Psoas muscle (tissue), 8 donors: ENCODE data around the gene PEX11A. TPM values are rescaled to one million over a fixed set of nuclear protein-coding genes. Genes with fewer than 3 reads are reported as not detected.

Experiments
- ATAC-seq, 4 donors: fragments of 200-7000 bp; cut with Tn5 transposase; one replicate each; pipeline ENCODE4 v1.9.1; 2020; ENCODE audit warnings: moderate library complexity in 3 of 4, mild to moderate bottlenecking in 2 of 4
- DNase-seq, 2 donors: peaks; one replicate each; pipeline ENCODE4 v3.0.0-alpha.2; 2020
- H3K27ac ChIP-seq: fragments of 200-600 bp; one replicate; pipeline ENCODE4 v1.8.0; 2022
- H3K27me3 ChIP-seq, 3 donors: fragments of 200-600 bp in 1 of 3; one replicate each; pipeline versions ENCODE4 v1.6.1 to v1.8.0; 2013 to 2022; ENCODE audit warnings: low read length in 2 of 3, mild to moderate bottlenecking in 2 of 3, moderate library complexity in 1 of 3; ENCODE audit not compliant: insufficient read depth in 3 of 3
- H3K36me3 ChIP-seq, 2 donors: fragments of 200-600 bp in 1 of 2; one replicate each; pipeline versions ENCODE4 v1.6.1 to v1.8.0; 2013 to 2022; ENCODE audit warnings: low read depth in 1 of 2, mild to moderate bottlenecking in 1 of 2, moderate library complexity in 1 of 2; ENCODE audit not compliant: insufficient read depth in 1 of 2
- H3K4me1 ChIP-seq: fragments of 200-600 bp; one replicate; pipeline ENCODE4 v1.8.0; 2022
- H3K4me3 ChIP-seq: fragments of 200-600 bp; one replicate; pipeline ENCODE4 v1.8.0; 2022; ENCODE audit warnings: mild to moderate bottlenecking
- H3K9me3 ChIP-seq: fragments of 200-600 bp; one replicate; pipeline ENCODE4 v1.8.0; 2022
- CTCF ChIP-seq: fragments of 200-600 bp; IDR thresholded peaks from one replicate; pipeline ENCODE4 v1.8.0; 2022; ENCODE audit warnings: antibody characterized with exemption
- WGBS, 3 donors: extraction: QIAGEN DNeasy Blood & Tissue Kit; methylation state at CpG; one replicate each; pipeline versions ENCODE4 v1.1.6 to v1.1.7; 2013; 5-methylcytosine and 5-hydroxymethylcytosine counted together
- intact Hi-C, 2 donors: fragments of 100-400 bp; cut with DNase I; formaldehyde crosslinking; loops; one replicate each; pipeline versions ENCODE4 v1.11.0 to v1.14.2; 2022
- polyA plus RNA-seq, 3 donors: library from polyadenylated mRNA; stranded (reverse); fragments of 200-250 nt; gene quantifications; one replicate each; pipeline ENCODE4 v1.2.3, GENCODE V29; 2013
- total RNA-seq, 4 donors: library from RNA; stranded (reverse); fragmentation: NEBNext Ultra II Directional in 2 of 4; extraction: Animal tissue kit (Norgen Biotek cat#: 25700) in 2 of 4; gene quantifications; one replicate each; pipeline versions ENCODE4 v1.2.1 to v1.2.4, GENCODE V29; 2021 to 2023
- donor health status: healthy with polysubstance abuse.
- donor health status: DM: no; HTN: no; CAD: no; lungs with moderate emphysema.
- donor health status: Bipolar disorder and iron deficiency.
- donor health status: healthy.
- donor health status: DM: yes; HTN: yes; CAD: no.
- donor health status: DM: no; HTN: no; CAD: no.
- donor health status: DM: no; HTN: no; CAD: no.
- donor health status: DM: yes; HTN: yes; CAD: no.

Gene PEX11A
- total and polyA plus RNA-seq, 7 donors: 5.5 to 14.2 (median 9.8) TPM

DNA sequence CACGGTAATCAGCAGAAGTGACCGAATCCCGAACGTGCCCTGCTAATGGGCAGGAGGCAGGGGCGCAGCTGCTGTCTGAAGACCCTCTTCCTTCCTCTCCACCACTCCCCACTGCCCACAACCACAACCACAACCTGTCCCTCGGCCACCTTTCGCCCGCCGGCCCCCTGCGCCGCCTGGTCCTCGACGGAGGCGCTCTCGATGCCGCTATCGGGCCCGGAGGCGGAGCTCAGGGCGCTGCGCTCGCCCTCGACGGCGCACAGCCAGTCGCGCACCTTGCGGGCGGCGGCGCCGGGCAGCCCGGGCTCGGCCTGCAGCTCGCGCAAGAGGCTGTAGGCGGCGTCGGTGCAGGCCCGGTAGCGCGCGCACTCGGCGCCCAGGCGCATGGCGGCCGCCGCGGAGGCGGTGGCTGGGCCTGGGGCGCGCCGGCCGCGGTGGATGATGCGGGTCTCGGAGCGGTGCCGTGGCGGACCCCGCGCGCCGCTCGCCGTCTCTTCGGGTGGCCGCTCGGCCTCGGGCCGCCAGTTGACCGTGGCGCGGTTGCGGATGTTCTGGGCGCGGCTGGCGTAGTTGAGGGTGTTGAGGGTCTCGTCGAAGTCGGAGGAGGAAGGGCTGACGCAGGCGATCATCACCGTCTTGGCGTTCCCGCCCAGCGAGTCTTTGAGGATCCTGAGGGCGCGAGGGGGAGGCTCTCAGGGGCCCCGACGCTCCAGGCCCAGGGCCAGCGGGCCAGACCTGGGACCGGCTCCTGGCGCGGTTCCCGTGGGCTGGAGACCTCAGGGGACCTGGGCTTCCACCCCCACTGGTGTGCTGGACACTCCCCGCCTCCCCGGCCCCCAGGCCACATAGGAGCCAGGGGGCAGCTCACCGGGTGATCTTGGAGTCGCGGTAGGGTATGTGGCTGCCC lies 42.2 kb downstream of the PEX11A start:
- intact Hi-C loops: no loop called here
- no peaks in the 10 kb centered on the region for H3K9me3 ChIP-seq
- H3K4me1 ChIP-seq: no peaks in the 10 kb centered on the region
- ATAC-seq (no peak), DNase-seq (no peak)
- no peak overlapping the region for H3K4me3 ChIP-seq
- H3K27ac ChIP-seq: no peak overlapping the region
- WGBS, 3 donors: 85 to 87% (median 85%) methylated on average over 81 to 102 of the region's 102 CpGs
- no peaks in the 10 kb centered on the region for H3K36me3 ChIP-seq
- peaks cover 0 to 7% (median 5%) of the 10 kb centered on the region in 3 donors for H3K27me3 ChIP-seq
- no peak for TF ChIP-seq CTCF

GRCh38 chr15:89647191-89647851 lies 43.2 kb downstream of the PEX11A start:
- peak; percentile 84 to 89 for DNase-seq
- H3K27ac ChIP-seq: no peak overlapping the region
- H3K4me1 ChIP-seq: no peaks in the 10 kb centered on the region
- H3K27me3 ChIP-seq: no peaks in the 10 kb centered on the region
- WGBS, 3 donors: 49 to 54% (median 52%) methylated on average over 23 to 25 of the region's 25 CpGs
- peak; percentile 75 for TF ChIP-seq CTCF
- intact Hi-C loops: no loop called here
- no peaks in the 10 kb centered on the region for H3K9me3 ChIP-seq
- H3K4me3 ChIP-seq: no peak overlapping the region
- ATAC-seq: peak; percentile 77 to 95 (median 79)
- no peaks in the 10 kb centered on the region for H3K36me3 ChIP-seq

GRCh38 chr15:89646416-89647141 lies 44.0 kb downstream of the PEX11A start:
- no peak for TF ChIP-seq CTCF
- ATAC-seq (peak in 2 of 4 donors; percentile 8 to 10), DNase-seq (no peak)
- intact Hi-C loops: no loop called here
- no peak overlapping the region for H3K4me3 ChIP-seq
- no peaks in the 10 kb centered on the region for H3K4me1 ChIP-seq
- H3K27ac ChIP-seq: no peak overlapping the region
- no peaks in the 10 kb centered on the region for H3K36me3 ChIP-seq
- whole genome bisulfite sequencing, 3 donors: 82 to 90% (median 88%) methylated on average over 21 to 22 of the region's 22 CpGs
- H3K27me3 ChIP-seq: no peaks in the 10 kb centered on the region
- no peaks in the 10 kb centered on the region for H3K9me3 ChIP-seq

DNA sequence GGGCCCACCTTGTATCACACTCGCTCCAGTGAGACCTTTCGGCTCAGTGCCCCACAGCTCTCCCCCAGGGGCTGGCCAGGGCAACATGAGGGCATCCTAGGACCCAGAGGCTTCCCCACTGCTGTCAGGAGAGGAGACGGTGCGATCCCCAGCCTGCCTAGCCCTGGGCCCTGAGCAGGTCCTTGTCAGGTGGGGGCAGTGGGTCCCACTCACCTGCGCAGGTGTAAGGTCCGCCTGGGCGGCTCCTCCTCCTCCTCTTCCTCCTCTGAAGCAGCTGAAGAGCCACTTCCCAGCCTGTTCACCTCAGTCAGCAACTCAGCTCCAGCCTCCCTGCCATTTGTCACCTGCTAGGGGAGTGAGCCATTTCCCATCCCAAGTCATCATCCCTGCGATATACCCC lies 44.9 kb downstream of the PEX11A start:
- DNase-seq (no peak), ATAC-seq (no peak)
- Histone ChIP-seq H3K36me3 (no peaks in the 10 kb centered on the region), H3K27ac (no peak overlapping the region), H3K4me1 (no peaks in the 10 kb centered on the region), H3K9me3 (no peaks in the 10 kb centered on the region), H3K27me3 (no peaks in the 10 kb centered on the region), H3K4me3 (no peak overlapping the region)
- no peak for TF ChIP-seq CTCF
- intact Hi-C loops: no loop called here
- 90 to 98% (median 95%) methylated on average over 6 to 8 of the region's 8 CpGs for WGBS, 3 donors
